Activated naive CD4-positive, alpha-beta T cell treated with anti-CD3 and anti-CD28 coated beads for 36 hours (primary cell): ENCODE data around the gene GPER1. TPM values are rescaled to one million over a fixed set of nuclear protein-coding genes. Genes with fewer than 3 reads are reported as not detected.
A peak's percentile ranks its signal among the peaks of the same experiment; 100 is the strongest.

Experiments used
- CTCF ChIA-PET: fragments of 350-600 bp; sonication (Branson Sonifier 250); formaldehyde crosslinking; loops from one replicate; lab custom pipeline; 2021; ENCODE audit warnings: antibody characterized with exemption; lab: Charles Lee
- DNase-seq: peaks from one replicate; pipeline ENCODE4 v3.0.0-alpha.2; 2020
- H3K27ac Mint-ChIP-seq: one replicate; pipeline ENCODE4 v1.8.0; 2021; ENCODE audit warnings: mild to moderate bottlenecking, mixed read lengths
- H3K27me3 Mint-ChIP-seq: one replicate; pipeline ENCODE4 v1.8.0; 2021; ENCODE audit warnings: low read depth, mixed read lengths
- H3K36me3 Mint-ChIP-seq: one replicate; pipeline ENCODE4 v1.8.0; 2021; ENCODE audit warnings: low read depth, mixed read lengths
- H3K4me1 Mint-ChIP-seq: one replicate; pipeline ENCODE4 v1.8.0; 2021; ENCODE audit warnings: low read depth, mixed read lengths
- H3K4me3 Mint-ChIP-seq: one replicate; pipeline ENCODE4 v1.8.0; 2021; ENCODE audit warnings: mild to moderate bottlenecking, moderate library complexity, mixed read lengths
- H3K9me3 Mint-ChIP-seq: one replicate; pipeline ENCODE4 v1.8.0; 2021; ENCODE audit warnings: mixed read lengths
- intact Hi-C: fragments of 100-400 bp; cut with micrococcal nuclease; formaldehyde crosslinking; loops from one replicate; pipeline ENCODE4 v1.15.1; 2023
- total RNA-seq, 2 experiments: library from RNA; stranded (reverse); gene quantifications; one replicate each; pipeline ENCODE4 v1.2.3, GENCODE V29; 2021

The GPER1 gene
- total RNA-seq, 2 experiments from 2014 or later = not detected

DNA sequence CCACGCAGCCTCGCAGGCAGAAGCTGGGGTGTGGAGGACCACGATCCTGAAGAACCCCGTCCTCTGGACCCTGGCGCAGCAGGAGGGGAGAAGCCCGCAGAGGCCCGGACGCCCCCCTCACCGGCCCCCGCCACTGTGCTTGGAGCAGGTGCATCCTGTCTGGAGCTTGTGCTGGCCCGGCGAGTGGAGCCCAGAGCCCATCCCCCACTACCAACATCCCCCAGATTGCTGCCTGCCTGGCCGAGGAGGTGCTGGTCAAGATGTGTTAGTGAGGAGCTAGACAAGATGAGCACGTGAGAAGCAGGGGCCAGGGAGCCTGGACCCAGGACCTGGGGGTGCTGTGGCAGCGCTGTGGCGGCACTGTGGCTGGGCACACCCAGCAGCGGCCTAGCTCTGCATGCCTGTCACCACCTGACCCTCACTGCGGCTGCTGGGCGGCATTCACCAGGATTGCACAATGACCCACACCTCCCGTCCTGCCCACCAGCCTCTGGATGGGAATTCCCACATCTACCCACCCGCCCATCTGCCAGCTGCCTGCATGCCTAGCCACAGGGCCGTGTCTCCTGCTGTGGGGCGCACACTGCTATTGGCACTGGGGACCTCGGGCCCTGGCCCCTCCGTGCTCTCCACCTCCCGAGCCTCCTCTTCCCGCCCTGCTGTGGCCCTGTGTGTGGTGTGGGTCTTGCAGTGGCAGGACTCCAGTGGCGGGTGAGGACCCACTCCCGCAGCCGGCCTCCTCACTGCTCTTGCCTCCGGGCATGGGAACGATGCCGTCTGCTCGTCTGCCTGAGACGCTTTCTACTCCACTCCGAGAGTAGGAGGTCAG is 31.7 kb upstream of the GPER1 start:
- H3K36me3 Mint-ChIP-seq = peaks cover 3% of the 10 kb centered on the region
- CTCF ChIA-PET = interaction anchor here (1.4 kb wide), 1 partner anchor 63 kb away, joined by 3 read pairs; no protein-coding TSS in a partner anchor
- no peak overlapping the region for H3K27ac Mint-ChIP-seq
- intact Hi-C loops = no loop called here
- no peaks in the 10 kb centered on the region for H3K9me3 Mint-ChIP-seq
- no peak for DNase-seq
- peak overlapping the region; percentile 53 for H3K4me3 Mint-ChIP-seq
- H3K4me1 Mint-ChIP-seq = peaks cover 32% of the 10 kb centered on the region
- H3K27me3 Mint-ChIP-seq = no peaks in the 10 kb centered on the region

DNA sequence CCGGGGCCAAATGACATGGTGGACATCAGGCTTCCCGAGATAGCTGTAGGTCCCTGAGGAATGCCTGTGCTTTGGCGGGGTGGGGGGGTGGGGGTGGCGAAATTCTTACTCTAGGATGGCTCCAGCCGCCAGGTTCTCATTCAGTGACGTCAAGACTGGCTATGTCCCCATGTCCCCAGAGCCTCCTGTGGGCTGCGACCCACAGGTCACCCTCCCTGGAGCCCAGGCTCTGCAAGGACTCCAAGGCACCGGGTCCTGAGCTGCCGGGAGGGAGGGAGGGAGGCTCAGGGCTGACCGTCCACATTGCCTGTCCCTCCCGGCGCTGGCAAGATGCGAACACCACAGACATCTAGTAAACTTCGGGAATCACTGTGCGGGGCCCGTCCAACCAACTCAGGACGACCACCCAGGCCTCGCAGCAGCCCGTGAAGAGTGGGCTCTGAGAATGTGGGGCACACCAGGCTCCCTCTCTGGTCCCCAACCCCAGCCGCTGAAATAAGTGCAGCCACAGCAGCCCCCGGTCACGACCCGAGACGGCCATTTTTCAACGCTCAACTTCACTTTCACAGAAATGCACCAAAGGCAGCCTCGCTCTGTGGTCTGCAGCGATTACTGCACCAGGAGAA is 31.0 kb upstream of the GPER1 start:
- Mint-ChIP-seq H3K36me3 (peaks cover 3% of the 10 kb centered on the region), H3K4me1 (peaks cover 28% of the 10 kb centered on the region), H3K9me3 (no peaks in the 10 kb centered on the region), H3K4me3 (no peak overlapping the region), H3K27ac (no peak overlapping the region), H3K27me3 (no peaks in the 10 kb centered on the region)
- intact Hi-C loops = no loop called here
- CTCF ChIA-PET = interaction anchor here (0.8 to 2.3 kb wide), 3 partner anchors 9 to 64 kb away, joined by 3 to 16 read pairs (median 6); no protein-coding TSS in a partner anchor
- DNase-seq = no peak

DNA sequence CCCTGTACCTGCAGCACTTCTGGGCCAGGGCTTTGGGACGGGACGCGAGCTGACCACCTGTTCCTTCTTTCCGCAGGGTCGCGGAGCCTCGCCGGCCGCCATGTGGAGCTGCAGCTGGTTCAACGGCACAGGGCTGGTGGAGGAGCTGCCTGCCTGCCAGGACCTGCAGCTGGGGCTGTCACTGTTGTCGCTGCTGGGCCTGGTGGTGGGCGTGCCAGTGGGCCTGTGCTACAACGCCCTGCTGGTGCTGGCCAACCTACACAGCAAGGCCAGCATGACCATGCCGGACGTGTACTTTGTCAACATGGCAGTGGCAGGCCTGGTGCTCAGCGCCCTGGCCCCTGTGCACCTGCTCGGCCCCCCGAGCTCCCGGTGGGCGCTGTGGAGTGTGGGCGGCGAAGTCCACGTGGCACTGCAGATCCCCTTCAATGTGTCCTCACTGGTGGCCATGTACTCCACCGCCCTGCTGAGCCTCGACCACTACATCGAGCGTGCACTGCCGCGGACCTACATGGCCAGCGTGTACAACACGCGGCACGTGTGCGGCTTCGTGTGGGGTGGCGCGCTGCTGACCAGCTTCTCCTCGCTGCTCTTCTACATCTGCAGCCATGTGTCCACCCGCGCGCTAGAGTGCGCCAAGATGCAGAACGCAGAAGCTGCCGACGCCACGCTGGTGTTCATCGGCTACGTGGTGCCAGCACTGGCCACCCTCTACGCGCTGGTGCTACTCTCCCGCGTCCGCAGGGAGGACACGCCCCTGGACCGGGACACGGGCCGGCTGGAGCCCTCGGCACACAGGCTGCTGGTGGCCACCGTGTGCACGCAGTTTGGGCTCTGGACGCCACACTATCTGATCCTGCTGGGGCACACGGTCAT is 30.3 kb upstream of the GPER1 start:
- Mint-ChIP-seq H3K27me3 (no peaks in the 10 kb centered on the region), H3K36me3 (peaks cover 3% of the 10 kb centered on the region), H3K9me3 (no peaks in the 10 kb centered on the region), H3K4me1 (peaks cover 28% of the 10 kb centered on the region), H3K4me3 (no peak overlapping the region), H3K27ac (no peak overlapping the region)
- intact Hi-C loops = no loop called here
- CTCF ChIA-PET = interaction anchor here (0.6 to 2.3 kb wide), 3 partner anchors 8 to 65 kb away, joined by 3 to 16 read pairs (median 6); no protein-coding TSS in a partner anchor
- no peak for DNase-seq

DNA sequence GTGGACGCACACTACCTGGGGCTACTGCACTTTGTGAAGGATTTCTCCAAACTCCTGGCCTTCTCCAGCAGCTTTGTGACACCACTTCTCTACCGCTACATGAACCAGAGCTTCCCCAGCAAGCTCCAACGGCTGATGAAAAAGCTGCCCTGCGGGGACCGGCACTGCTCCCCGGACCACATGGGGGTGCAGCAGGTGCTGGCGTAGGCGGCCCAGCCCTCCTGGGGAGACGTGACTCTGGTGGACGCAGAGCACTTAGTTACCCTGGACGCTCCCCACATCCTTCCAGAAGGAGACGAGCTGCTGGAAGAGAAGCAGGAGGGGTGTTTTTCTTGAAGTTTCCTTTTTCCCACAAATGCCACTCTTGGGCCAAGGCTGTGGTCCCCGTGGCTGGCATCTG is 29.6 kb upstream of the GPER1 start:
- Mint-ChIP-seq H3K27me3 (no peaks in the 10 kb centered on the region), H3K27ac (no peak overlapping the region), H3K4me3 (no peak overlapping the region), H3K9me3 (no peaks in the 10 kb centered on the region), H3K36me3 (peaks cover 3% of the 10 kb centered on the region), H3K4me1 (peaks cover 28% of the 10 kb centered on the region)
- CTCF ChIA-PET = interaction anchor here (0.6 to 2.3 kb wide), 3 partner anchors 28 to 65 kb away, joined by 3 to 16 read pairs (median 3); no protein-coding TSS in a partner anchor
- intact Hi-C loops = no loop called here
- DNase-seq = no peak

DNA sequence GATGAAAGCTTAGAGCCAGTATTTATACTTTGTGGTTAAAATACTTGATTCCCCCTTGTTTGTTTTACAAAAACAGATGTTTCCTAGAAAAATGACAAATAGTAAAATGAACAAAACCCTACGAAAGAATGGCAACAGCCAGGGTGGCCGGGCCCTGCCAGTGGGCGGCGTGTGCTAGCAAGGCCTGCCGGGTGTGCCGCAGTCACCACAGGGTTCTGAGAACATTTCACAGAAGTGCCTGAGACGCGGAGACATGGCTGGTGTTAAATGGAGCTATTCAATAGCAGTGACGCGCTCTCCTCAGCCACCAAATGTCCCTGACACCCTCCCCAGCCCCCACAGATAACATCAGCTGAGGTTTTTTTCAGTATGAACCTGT is 29.1 kb upstream of the GPER1 start:
- no peak for DNase-seq
- no peak overlapping the region for H3K27ac Mint-ChIP-seq
- no peaks in the 10 kb centered on the region for H3K27me3 Mint-ChIP-seq
- CTCF ChIA-PET = interaction anchor here (1.0 to 2.3 kb wide), 2 partner anchors 27 to 66 kb away, joined by 3 to 16 read pairs; no protein-coding TSS in a partner anchor
- H3K9me3 Mint-ChIP-seq = no peaks in the 10 kb centered on the region
- H3K4me3 Mint-ChIP-seq = no peak overlapping the region
- intact Hi-C loops = no loop called here
- H3K4me1 Mint-ChIP-seq = peaks cover 27% of the 10 kb centered on the region
- H3K36me3 Mint-ChIP-seq = peaks cover 4% of the 10 kb centered on the region

DNA sequence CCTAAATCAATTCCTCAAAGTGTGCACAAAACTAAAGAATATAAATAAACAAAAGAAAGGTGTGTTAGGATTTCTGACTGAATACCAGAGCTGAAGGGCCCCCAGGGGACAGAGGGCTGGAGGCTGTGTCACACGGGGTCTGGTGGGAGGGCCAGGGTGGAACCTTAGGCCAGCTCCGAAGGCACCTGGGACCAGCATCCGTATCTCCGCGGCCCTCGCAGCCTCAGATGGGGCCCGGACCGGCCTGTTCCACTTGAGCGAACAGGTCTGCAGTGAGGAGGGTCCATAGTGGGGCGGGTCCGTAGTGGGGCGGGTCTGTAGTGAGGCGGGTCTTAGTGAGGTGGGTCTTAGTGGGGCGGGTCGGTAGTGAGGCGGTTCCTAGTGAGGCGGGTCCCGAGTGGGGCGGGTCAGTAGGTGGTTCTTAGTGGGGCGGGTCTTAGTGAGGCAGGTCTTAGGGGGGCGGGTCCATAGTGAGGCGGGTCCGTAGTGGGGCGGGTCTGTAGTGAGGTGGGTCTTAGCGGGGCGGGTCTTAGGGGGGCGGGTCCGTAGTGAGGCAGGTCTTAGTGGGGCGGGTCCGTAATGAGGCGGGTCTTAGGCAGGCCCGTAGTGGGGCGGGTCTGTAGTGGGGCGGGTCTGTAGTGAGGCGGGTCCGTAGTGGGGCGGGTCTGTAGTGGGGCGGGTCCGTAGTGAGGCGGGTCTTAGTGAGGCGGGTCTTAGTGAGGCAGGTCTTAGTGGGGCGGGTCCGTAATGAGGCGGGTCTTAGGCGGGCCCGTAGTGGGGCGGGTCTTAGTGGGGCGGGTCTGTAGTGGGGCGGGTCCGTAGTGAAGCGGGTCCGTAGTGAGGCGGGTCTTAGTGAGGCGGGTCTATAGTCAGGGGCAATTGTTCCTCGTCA is 28.5 kb upstream of the GPER1 start:
- CTCF ChIA-PET = interaction anchor here (1.0 to 2.3 kb wide), 2 partner anchors 27 to 66 kb away, joined by 3 to 16 read pairs; no protein-coding TSS in a partner anchor
- Mint-ChIP-seq H3K4me3 (no peak overlapping the region), H3K4me1 (peaks cover 22% of the 10 kb centered on the region), H3K27me3 (no peaks in the 10 kb centered on the region), H3K9me3 (no peaks in the 10 kb centered on the region), H3K36me3 (peaks cover 4% of the 10 kb centered on the region), H3K27ac (no peak overlapping the region)
- peak; percentile 18 for DNase-seq
- intact Hi-C loops = loop anchor here (10.0 kb wide), 1 partner anchor 155 kb away; no protein-coding TSS in a partner anchor

DNA sequence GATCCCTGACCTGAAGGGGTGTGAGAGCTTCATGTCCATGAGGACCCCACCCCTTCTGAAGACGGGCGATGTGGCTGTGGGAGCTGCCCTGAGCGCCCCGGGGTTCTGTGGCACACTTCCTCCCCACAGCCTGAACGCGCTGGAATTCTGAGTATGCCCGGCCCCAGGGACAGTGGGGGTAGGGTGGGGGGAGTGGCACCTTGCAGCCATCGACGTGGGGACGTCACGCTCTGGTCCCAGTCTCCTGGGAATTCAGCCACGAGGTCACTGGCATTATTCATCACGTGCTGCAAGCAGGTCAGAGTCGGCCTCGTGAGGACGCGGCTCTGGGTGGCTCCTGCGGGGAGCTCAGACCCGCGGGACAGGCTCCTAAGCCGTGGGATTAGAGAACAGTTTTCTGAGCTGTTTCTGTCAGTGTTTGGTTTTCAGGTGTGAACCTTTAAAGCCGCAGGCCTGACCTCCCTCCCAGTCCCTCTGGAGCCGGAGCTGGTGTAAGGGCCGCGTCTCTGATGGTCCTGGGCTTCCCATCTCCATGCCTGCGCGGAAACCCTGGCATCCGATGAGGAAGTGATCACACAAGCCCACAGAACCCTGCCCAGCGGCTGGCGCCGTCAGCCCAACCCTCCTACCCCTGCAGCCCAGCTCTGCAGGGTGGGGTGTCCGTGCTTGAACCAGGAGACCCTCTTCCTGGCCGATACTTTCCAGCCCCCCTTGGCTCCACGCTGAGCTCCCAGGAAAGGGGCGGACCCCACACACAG is 27.4 kb upstream of the GPER1 start:
- intact Hi-C loops = loop anchor here (10.0 kb wide), 1 partner anchor 156 kb away; no protein-coding TSS in a partner anchor
- Mint-ChIP-seq H3K9me3 (no peaks in the 10 kb centered on the region), H3K4me1 (peaks cover 15% of the 10 kb centered on the region), H3K4me3 (no peak overlapping the region), H3K36me3 (peaks cover 4% of the 10 kb centered on the region), H3K27ac (no peak overlapping the region), H3K27me3 (no peaks in the 10 kb centered on the region)
- CTCF ChIA-PET = interaction anchor here (0.6 to 1.2 kb wide), 2 partner anchors 68 to 110 kb away, joined by 4 to 7 read pairs; no protein-coding TSS in a partner anchor
- DNase-seq = no peak

DNA sequence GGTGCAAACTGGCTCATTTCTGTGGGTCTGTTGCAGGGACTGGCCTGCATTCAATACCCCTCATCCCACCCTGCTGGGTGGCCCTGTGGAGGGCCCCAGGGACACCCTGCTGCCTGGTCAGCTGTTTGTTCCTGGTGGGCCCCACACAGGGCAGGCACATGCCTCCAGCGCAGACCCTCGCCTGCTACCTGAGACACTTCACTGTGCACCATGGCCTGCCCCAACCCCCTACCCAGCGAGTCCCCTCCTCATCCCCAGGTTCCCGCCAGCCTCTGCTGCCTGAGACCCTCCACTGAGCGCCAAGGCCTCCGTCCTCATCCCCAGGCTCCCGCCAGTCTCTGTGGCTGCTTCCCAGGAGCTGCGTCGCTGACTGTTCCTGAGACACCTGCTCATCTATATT is 26.7 kb upstream of the GPER1 start:
- Mint-ChIP-seq H3K4me1 (peaks cover 10% of the 10 kb centered on the region), H3K36me3 (peaks cover 4% of the 10 kb centered on the region), H3K9me3 (no peaks in the 10 kb centered on the region), H3K27ac (no peak overlapping the region), H3K4me3 (no peak overlapping the region), H3K27me3 (no peaks in the 10 kb centered on the region)
- intact Hi-C loops = loop anchor here (10.0 kb wide), 1 partner anchor 156 kb away; no protein-coding TSS in a partner anchor
- no peak for DNase-seq
- CTCF ChIA-PET = interaction anchor here (0.7 to 1.2 kb wide), 3 partner anchors 68 to 69 kb away, joined by 3 to 7 read pairs (median 4); no protein-coding TSS in a partner anchor

DNA sequence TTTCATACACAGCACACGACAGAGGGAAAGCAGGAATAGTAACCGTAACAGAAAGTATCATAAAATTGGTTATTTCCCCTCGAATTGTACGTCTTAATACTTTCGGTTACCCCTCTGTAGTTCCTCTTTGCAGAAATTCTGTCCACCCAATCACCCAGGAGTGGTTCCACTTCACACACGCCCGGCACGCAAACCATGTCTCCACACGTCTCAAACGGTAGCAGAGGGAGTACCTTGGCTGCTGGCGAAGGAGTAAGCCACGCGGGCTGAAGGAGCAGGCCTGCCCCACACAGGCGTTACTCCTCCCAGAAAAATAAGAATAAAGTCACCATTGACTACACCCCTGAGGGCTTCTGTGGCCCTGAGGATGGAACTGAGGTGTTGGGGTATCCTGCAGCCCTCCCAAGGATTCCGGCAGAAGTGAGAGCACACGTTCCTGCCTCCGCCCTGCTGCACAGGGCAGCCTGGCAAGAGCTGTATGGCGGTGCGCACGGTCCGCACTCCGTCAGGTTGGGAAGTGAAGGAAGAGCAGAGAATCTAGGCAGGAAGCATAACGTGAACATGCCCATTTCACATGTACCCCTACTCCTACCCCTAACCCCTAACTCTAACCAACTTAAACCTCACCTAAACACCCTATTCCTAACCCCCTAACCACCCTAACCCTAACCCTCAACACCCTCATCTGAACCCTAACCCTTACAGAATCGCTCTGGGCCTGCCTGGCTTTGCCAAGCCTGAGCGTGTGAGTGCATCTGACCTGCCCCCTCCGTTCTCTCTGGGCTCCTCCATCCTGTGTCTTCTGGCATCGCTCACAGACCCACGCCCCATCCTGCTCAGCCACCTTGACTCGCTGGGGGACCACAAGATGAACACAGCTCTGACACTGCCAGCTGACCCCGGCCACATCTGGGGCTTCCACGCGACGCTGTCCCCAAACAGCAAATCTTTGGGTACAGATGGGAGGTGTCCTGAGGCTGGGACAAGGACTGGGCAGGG is 25.3 kb upstream of the GPER1 start:
- Mint-ChIP-seq H3K9me3 (no peaks in the 10 kb centered on the region), H3K27ac (no peak overlapping the region), H3K27me3 (no peaks in the 10 kb centered on the region), H3K36me3 (peaks cover 4% of the 10 kb centered on the region), H3K4me3 (no peak overlapping the region), H3K4me1 (peaks cover 6% of the 10 kb centered on the region)
- CTCF ChIA-PET = interaction anchor here (0.8 kb wide), 1 partner anchor 69 kb away, joined by 4 read pairs; no protein-coding TSS in a partner anchor
- DNase-seq = no peak
- intact Hi-C loops = loop anchor here (10.0 kb wide), 1 partner anchor 158 kb away; no protein-coding TSS in a partner anchor
